Measurements from ENCODE around the gene SIRT3. TPM values are rescaled to one million over a fixed set of nuclear protein-coding genes. Genes with fewer than 3 reads are reported as not detected.

The SIRT3 gene
- total RNA-seq, 1 donor from 2014 or later, result 18.5 TPM

DNA sequence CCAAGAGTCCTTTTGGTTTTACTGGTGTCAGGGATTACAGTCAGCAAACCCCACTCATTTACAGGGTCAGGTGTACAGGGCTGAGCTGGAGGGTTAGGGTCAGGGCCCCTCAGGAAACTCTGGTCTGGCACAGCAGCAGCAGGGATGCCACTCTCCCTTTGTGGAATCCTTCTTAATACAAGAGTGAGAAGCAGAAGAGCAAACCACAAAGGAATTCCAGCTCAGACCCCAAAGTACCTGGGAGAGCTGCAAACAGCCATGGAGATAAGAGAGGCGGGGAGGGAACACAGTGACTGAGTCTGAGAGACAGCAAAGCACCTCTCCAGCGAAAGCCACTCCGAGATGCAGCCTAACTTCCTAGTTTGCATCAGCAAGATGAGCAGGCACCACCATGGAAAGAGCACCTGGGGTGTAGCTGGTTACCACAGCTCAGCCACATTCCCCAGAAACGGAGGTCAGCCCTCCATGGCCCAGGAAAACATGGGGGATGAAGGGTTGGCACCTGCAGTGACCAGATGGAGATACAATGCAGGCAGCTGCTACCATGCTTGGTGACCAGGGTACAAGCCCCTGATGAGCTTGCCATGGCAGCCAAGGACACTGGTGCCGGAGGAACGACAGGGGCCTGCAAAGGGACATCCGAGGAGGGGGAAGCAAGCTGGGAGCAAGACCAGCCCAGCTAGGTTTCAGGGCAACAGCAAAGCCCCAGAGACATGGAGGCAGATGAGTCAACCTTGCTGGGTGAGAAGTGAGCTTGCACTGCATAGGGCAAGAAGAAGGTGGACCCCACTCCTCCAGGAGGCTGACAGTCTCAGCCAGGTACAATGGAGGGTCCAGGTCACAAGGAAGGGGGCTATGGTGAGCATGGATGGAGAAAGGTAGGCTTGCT is 32.8 kb downstream of the SIRT3 start:
- Mint-ChIP-seq H3K4me3 (ENCODE audit: unreplicated experiment) (no peak overlapping the region), H3K36me3 (ENCODE audit: low read depth) (peaks cover 13% of the 10 kb centered on the region), H3K27ac (ENCODE audit: unreplicated experiment) (peak overlapping the region; percentile 28)

DNA sequence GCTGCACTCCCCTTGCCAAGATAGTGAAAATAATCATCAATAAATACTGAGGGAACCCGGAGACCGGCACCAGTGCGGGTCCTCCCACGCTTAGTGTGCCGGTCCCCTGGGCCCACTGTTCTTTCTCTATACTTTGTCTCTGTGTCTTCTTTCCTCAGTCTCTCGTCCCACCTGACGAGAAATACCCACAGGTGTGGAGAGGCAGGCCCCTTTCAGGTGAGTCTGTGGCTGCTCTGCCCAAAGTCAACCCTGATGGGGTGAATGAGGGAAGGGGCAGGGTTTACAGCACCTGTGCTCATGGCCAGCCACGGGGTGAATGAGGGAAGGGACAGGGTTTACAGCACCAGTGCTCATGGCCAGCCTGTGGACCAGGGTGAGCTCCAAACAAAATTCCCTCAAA is 33.7 kb downstream of the SIRT3 start:
- H3K4me1 Mint-ChIP-seq (ENCODE audit: low read depth), result peaks cover 30% of the 10 kb centered on the region
- H3K27me3 Mint-ChIP-seq (ENCODE audit: low read depth), result no peaks in the 10 kb centered on the region
- DNase-seq (ENCODE audit: low spot score), result peak; percentile 48
- no peak overlapping the region for H3K27ac Mint-ChIP-seq (ENCODE audit: unreplicated experiment)
- no peaks in the 10 kb centered on the region for H3K9me3 Mint-ChIP-seq (ENCODE audit: low read depth)
- H3K36me3 Mint-ChIP-seq (ENCODE audit: low read depth), result peaks cover 13% of the 10 kb centered on the region
- TF ChIP-seq, protein P1, sequence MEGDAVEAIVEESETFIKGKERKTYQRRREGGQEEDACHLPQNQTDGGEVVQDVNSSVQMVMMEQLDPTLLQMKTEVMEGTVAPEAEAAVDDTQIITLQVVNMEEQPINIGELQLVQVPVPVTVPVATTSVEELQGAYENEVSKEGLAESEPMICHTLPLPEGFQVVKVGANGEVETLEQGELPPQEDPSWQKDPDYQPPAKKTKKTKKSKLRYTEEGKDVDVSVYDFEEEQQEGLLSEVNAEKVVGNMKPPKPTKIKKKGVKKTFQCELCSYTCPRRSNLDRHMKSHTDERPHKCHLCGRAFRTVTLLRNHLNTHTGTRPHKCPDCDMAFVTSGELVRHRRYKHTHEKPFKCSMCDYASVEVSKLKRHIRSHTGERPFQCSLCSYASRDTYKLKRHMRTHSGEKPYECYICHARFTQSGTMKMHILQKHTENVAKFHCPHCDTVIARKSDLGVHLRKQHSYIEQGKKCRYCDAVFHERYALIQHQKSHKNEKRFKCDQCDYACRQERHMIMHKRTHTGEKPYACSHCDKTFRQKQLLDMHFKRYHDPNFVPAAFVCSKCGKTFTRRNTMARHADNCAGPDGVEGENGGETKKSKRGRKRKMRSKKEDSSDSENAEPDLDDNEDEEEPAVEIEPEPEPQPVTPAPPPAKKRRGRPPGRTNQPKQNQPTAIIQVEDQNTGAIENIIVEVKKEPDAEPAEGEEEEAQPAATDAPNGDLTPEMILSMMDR (IDR thresholded peaks at IDR 0.05), result no peak
- no peak overlapping the region for H3K4me3 Mint-ChIP-seq (ENCODE audit: unreplicated experiment)

More for the DNA sequence above, 32.8 kb downstream of the SIRT3 start:
- TF ChIP-seq, protein P1 (IDR thresholded peaks at IDR 0.05), result no peak
- peaks cover 30% of the 10 kb centered on the region for H3K4me1 Mint-ChIP-seq (ENCODE audit: low read depth)
- H3K9me3 Mint-ChIP-seq (ENCODE audit: low read depth), result no peaks in the 10 kb centered on the region
- DNase-seq (ENCODE audit: low spot score), result peak; percentile 60
- no peaks in the 10 kb centered on the region for H3K27me3 Mint-ChIP-seq (ENCODE audit: low read depth)

DNA sequence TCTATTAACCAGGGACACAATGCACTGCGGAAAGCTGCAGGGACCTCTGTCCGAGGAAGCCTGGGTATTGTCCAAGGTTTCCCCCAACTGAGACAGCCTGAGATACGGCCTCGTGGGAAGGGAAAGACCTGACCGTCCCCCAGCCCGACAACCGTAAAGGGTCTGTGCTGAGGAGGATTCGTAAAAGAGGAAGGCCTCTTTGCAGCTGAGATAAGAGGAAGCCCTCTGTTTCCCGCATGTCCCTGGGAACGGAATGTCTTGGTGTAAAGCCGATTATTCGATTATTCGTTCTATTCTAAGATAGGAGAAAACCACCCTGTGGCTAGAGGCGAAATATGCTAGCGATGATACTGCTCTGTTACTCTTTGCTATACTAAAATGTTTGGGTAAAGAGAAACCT is 34.2 kb downstream of the SIRT3 start:
- no peaks in the 10 kb centered on the region for H3K27me3 Mint-ChIP-seq (ENCODE audit: low read depth)
- peaks cover 13% of the 10 kb centered on the region for H3K36me3 Mint-ChIP-seq (ENCODE audit: low read depth)
- H3K4me3 Mint-ChIP-seq (ENCODE audit: unreplicated experiment), result no peak overlapping the region
- peaks cover 30% of the 10 kb centered on the region for H3K4me1 Mint-ChIP-seq (ENCODE audit: low read depth)
- TF ChIP-seq, protein P1 (IDR thresholded peaks at IDR 0.05), result no peak
- no peaks in the 10 kb centered on the region for H3K9me3 Mint-ChIP-seq (ENCODE audit: low read depth)
- DNase-seq (ENCODE audit: low spot score), result peak; percentile 22
- H3K27ac Mint-ChIP-seq (ENCODE audit: unreplicated experiment), result no peak overlapping the region

DNA sequence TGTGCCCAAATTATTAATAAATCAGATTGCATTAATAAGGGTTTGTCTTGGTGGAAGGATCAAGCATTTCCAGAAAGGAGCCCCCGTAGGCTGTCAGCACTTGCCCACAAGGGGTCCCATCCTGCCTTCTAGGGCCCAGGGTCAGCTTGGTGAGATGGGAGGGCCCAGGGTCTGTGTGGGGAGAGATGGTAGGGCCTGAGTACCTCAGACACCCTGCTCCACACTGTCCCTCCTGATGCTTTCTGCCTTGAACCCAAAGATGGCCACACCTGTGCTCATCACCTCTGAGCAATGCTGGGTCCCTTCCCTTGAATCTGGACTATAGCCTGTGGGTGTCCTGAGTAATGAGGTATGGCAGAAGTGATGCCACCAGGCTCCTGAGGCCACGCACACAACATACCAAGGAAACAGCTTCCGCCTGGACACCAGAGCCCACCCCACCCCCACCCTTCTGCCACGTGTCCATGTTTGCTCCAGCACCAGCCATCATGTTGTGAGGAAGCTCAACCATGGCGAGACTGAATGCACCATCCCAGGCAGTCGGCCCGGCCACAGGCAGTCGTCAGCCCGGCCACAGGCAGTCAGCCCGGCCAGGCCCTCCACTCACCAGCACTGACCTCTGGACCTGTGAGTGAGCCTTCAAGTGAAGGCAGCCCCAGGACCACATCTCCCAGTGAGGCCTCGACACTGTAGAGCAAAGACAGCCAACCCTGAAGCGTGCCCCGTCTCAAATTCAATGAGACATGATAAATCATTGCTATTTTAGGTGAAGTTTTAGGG is 35.7 kb downstream of the SIRT3 start:
- DNase-seq (ENCODE audit: low spot score), result peak; percentile 86
- Mint-ChIP-seq H3K9me3 (ENCODE audit: low read depth) (no peaks in the 10 kb centered on the region), H3K4me1 (ENCODE audit: low read depth) (peaks cover 22% of the 10 kb centered on the region), H3K4me3 (ENCODE audit: unreplicated experiment) (no peak overlapping the region), H3K27me3 (ENCODE audit: low read depth) (no peaks in the 10 kb centered on the region), H3K36me3 (ENCODE audit: low read depth) (peaks cover 13% of the 10 kb centered on the region), H3K27ac (ENCODE audit: unreplicated experiment) (peak overlapping the region; percentile 36)
- TF ChIP-seq, protein P1 (IDR thresholded peaks at IDR 0.05), result no peak

DNA sequence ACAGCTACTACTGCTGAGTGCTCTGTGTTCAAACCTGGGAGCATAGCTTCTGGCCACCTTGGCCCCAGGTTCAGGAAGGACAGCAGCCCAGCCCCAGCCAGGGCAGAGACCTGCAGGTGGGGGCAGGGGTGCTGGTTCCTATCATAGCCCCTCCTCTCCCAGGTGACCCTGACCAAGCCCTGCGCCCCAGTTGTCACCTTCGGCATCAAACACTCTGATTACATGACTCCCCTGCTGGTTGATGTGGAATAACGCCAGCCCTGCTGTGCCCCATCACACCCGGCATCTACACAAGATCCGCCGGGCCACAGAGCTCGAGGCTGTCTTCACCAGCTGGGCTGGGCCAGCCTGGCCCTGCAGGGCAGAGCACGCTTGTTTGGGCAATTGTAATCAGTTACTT is 36.4 kb downstream of the SIRT3 start:
- Mint-ChIP-seq H3K4me1 (ENCODE audit: low read depth) (peaks cover 17% of the 10 kb centered on the region), H3K36me3 (ENCODE audit: low read depth) (peaks cover 12% of the 10 kb centered on the region), H3K9me3 (ENCODE audit: low read depth) (no peaks in the 10 kb centered on the region), H3K4me3 (ENCODE audit: unreplicated experiment) (no peak overlapping the region), H3K27me3 (ENCODE audit: low read depth) (no peaks in the 10 kb centered on the region), H3K27ac (ENCODE audit: unreplicated experiment) (no peak overlapping the region)
- peak; percentile 70 for DNase-seq (ENCODE audit: low spot score)
- TF ChIP-seq, protein P1 (IDR thresholded peaks at IDR 0.05), result no peak
